HL-60 (cell line): ENCODE data around the gene NUCKS1.

Experiments used
- DNase-seq, 2 experiments: peaks; one replicate each; pipeline ENCODE4 v3.0.0-alpha.2; 2010 to 2020; ENCODE audit warnings: low read depth in 1 of 2, low spot score in 1 of 2
- H3K27ac ChIP-seq: fragments of 250-450 bp; sonication (Bioruptor Pico); replicated peaks from 2 replicates; pipeline ENCODE4 v1.5.1; 2020; ENCODE audit warnings: mild to moderate bottlenecking, moderate library complexity
- H3K27me3 ChIP-seq: fragments of 250-450 bp; sonication (Bioruptor Pico); 2 replicates; pipeline ENCODE4 v1.5.1; 2021; ENCODE audit warnings: mild to moderate bottlenecking, moderate library complexity; ENCODE audit not compliant: insufficient read depth, poor library complexity, severe bottlenecking
- H3K4me3 ChIP-seq: replicated peaks from 2 replicates; pipeline ENCODE4 v1.5.1; 2011; ENCODE audit warnings: mild to moderate bottlenecking, control low read depth, low read length; ENCODE audit not compliant: insufficient read depth
- CTCF ChIP-seq: IDR thresholded peaks from one replicate; pipeline ENCODE4 v1.5.1; 2011; ENCODE audit warnings: low read length, control low read depth, inconsistent platforms; ENCODE audit not compliant: insufficient read depth
- GABPA ChIP-seq: IDR thresholded peaks from 2 replicates; pipeline ENCODE4 v1.6.1; 2012; ENCODE audit warnings: low read depth
- POLR2AphosphoS5 ChIP-seq: IDR thresholded peaks from 2 replicates; pipeline ENCODE4 v1.6.1; 2012; ENCODE audit warnings: low read depth
- SPI1 ChIP-seq: IDR thresholded peaks from 2 replicates; pipeline ENCODE4 v1.6.1; 2012; ENCODE audit warnings: low read depth, mild to moderate bottlenecking, borderline replicate concordance
- TF ChIP-seq, protein P1 (sequence below): IDR thresholded peaks from 2 replicates; pipeline ENCODE4 v1.6.1; 2012; ENCODE audit warnings: low read depth; ENCODE audit not compliant: insufficient replicate concordance

Gene NUCKS1

DNA sequence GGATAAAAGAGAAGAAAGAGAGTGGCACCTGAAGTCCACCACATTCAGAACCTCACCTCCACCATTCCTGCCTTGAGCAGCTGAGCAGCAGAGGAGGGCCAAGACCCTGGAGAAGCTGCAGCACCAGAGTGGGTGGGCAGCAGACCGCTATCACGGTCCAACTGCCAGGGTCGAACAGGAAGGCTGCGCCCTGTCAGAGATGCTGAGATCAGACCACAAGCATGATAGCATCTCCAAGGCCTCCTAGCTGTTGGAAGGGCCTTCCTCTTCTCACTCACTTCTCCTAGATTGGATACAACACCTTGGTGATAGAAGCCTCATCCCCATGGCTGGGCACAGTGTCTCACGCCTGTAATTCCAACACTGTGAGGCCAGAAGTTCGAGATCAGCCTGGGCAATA lies 57.6 kb downstream of the NUCKS1 start:
- Histone ChIP-seq H3K27me3 (peaks cover 3% of the 10 kb centered on the region), H3K27ac (no peak overlapping the region), H3K4me3 (no peak overlapping the region)
- DNase-seq: no peak
- TF ChIP-seq POLR2AphosphoS5 (no peak), SPI1 (no peak), GABPA (no peak), CTCF (no peak)
- TF ChIP-seq, protein P1, sequence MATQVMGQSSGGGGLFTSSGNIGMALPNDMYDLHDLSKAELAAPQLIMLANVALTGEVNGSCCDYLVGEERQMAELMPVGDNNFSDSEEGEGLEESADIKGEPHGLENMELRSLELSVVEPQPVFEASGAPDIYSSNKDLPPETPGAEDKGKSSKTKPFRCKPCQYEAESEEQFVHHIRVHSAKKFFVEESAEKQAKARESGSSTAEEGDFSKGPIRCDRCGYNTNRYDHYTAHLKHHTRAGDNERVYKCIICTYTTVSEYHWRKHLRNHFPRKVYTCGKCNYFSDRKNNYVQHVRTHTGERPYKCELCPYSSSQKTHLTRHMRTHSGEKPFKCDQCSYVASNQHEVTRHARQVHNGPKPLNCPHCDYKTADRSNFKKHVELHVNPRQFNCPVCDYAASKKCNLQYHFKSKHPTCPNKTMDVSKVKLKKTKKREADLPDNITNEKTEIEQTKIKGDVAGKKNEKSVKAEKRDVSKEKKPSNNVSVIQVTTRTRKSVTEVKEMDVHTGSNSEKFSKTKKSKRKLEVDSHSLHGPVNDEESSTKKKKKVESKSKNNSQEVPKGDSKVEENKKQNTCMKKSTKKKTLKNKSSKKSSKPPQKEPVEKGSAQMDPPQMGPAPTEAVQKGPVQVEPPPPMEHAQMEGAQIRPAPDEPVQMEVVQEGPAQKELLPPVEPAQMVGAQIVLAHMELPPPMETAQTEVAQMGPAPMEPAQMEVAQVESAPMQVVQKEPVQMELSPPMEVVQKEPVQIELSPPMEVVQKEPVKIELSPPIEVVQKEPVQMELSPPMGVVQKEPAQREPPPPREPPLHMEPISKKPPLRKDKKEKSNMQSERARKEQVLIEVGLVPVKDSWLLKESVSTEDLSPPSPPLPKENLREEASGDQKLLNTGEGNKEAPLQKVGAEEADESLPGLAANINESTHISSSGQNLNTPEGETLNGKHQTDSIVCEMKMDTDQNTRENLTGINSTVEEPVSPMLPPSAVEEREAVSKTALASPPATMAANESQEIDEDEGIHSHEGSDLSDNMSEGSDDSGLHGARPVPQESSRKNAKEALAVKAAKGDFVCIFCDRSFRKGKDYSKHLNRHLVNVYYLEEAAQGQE: no peak

GRCh38 chr1:205690122-205690756 lies 59.7 kb downstream of the NUCKS1 start:
- TF ChIP-seq CTCF: no peak
- TF ChIP-seq, protein P1: no peak
- TF ChIP-seq GABPA: no peak
- TF ChIP-seq SPI1: no peak
- TF ChIP-seq POLR2AphosphoS5: no peak
- Histone ChIP-seq H3K27ac (no peak overlapping the region), H3K4me3 (no peak overlapping the region), H3K27me3 (no peaks in the 10 kb centered on the region)
- no peak for DNase-seq

DNA sequence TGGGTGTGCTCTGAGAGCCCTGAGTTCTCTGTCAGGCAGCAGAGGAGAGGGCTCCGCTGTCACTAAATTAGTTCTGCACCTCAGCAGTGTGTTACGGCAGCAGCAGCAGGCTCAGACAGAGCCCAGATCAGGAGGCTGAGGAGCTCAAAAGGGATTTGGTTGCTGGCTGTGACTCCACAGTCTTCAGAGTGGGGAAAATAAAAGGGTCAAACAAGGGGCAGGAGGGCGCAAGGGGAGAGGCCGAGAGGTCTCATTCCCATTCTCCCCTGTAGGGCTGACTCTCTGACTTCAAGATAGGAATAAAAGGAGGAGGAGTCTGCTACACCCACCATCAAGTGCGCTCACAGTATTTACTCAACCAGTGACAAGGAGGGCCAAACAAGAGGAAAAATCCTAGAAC lies 60.5 kb downstream of the NUCKS1 start:
- TF ChIP-seq SPI1 (no peak), POLR2AphosphoS5 (no peak)
- TF ChIP-seq, protein P1: no peak
- no peak for DNase-seq

More for the DNA sequence above, 60.5 kb downstream of the NUCKS1 start:
- H3K27me3 ChIP-seq: no peaks in the 10 kb centered on the region
- H3K4me3 ChIP-seq: no peak overlapping the region
- H3K27ac ChIP-seq: no peak overlapping the region
